ENCODE data around the gene LPP. TPM values are rescaled to one million over a fixed set of nuclear protein-coding genes. Genes with fewer than 3 reads are reported as not detected.

The LPP gene
- total and polyA plus RNA-seq, 2 of the 4 experiments (the other 2 are of a cell fraction): 16.0 to 130 TPM

GRCh38 chr3:188698436-188698835 lies 544.5 kb downstream of the LPP start:
- H3K18ac ChIP-seq (ENCODE audit: low read depth, low read length): no peak overlapping the region
- peaks cover 6% of the 10 kb centered on the region for H3K9me1 ChIP-seq (ENCODE audit: insufficient read depth, low read length)
- TF ChIP-seq FOS (IDR thresholded peaks at IDR 0.05; ENCODE audit: low read depth, low read length): no peak
- TF ChIP-seq CHD1 (IDR thresholded peaks at IDR 0.05; ENCODE audit: low read depth, low read length): no peak
- TF ChIP-seq POLR2A (IDR thresholded peaks at IDR 0.05; ENCODE audit: low read depth, low read length): no peak
- no peak for TF ChIP-seq NFE2L2 (IDR thresholded peaks at IDR 0.05; ENCODE audit: low read depth, low read length)
- TF ChIP-seq USF2 (IDR thresholded peaks at IDR 0.05; ENCODE audit: low read depth, low read length): no peak
- TF ChIP-seq MAZ (IDR thresholded peaks at IDR 0.05; ENCODE audit: borderline replicate concordance, low read depth, low read length): no peak
- TF ChIP-seq CTCF (conservative IDR thresholded peaks at IDR 0.05; ENCODE audit: low read depth, low read length): no peak
- no peak for TF ChIP-seq BHLHE40 (IDR thresholded peaks at IDR 0.05; ENCODE audit: low read depth, low read length)
- H3K36me3 ChIP-seq (ENCODE audit: control insufficient read depth, insufficient read depth, low read length): 0 out of 2 replicates have a peak, but pooled peaks cover 2% of the 10 kb centered on the region
- H2BK15ac ChIP-seq (ENCODE audit: low read depth, low read length): no peak overlapping the region
- H3K4me1 ChIP-seq (ENCODE audit: control insufficient read depth, insufficient read depth, low read length): no peaks in the 10 kb centered on the region; the same call in 1 of the 2 replicates
- H3K4me3 ChIP-seq (ENCODE audit: insufficient read depth, low read depth, low read length): no peak overlapping the region
- dilution Hi-C loops (cut with HindIII; ENCODE audit: low sequenced_read_pairs, unreplicated experiment) (no loop called here), intact Hi-C loops (cut with micrococcal nuclease) (no loop called here), in situ Hi-C loops (cut with MboI; ENCODE audit: low sequenced_read_pairs) (loop anchor here (25.0 kb wide), 1 partner anchor 961 kb away; the partner anchor contains the start of gene BCL6)
- H3K4ac ChIP-seq (ENCODE audit: low read depth, low read length): no peak overlapping the region
- no peak overlapping the region for H4K5ac ChIP-seq (ENCODE audit: low read depth, low read length)
- no peak overlapping the region for H2BK5ac ChIP-seq (ENCODE audit: low read depth, low read length, poor library complexity, severe bottlenecking)
- no peak overlapping the region for H2BK120ac ChIP-seq (ENCODE audit: low read depth, low read length)
- no peak overlapping the region for H3K14ac ChIP-seq (replicated peaks; ENCODE audit: low read depth, low read length)
- H3K23ac ChIP-seq (ENCODE audit: low read depth, low read length): no peak overlapping the region
- H4K8ac ChIP-seq (ENCODE audit: low read depth in 2 of 2, low read length in 2 of 2): no peak overlapping the region
- WGBS, 2 experiments (ENCODE audit: extremely low coverage in 2 of 2, insufficient read length in 1 of 2): no CpG with 5 or more reads among the region's 12 CpGs
- H2BK20ac ChIP-seq (ENCODE audit: low read depth, low read length): no peak overlapping the region
- no peaks in the 10 kb centered on the region for H3K9me3 ChIP-seq (ENCODE audit: control insufficient read depth, insufficient read depth, low read length)
- ChIA-PET CTCF (no interaction called here), POLR2A (ENCODE audit: unreplicated experiment) (no interaction called here)
- H2AFZ ChIP-seq (replicated peaks; ENCODE audit: low read length, poor library complexity): no peak overlapping the region
- no peak overlapping the region for H4K91ac ChIP-seq (ENCODE audit: insufficient read depth, low read depth, low read length)
- H3K4me2 ChIP-seq (ENCODE audit: low read depth, low read length): no peak overlapping the region
- H3K56ac ChIP-seq (ENCODE audit: extremely low read depth, insufficient read depth, low read length): no peak overlapping the region
- peaks cover 32 to 65% of the 10 kb centered on the region in 2 experiments for H3K79me1 ChIP-seq (ENCODE audit: low read depth in 1 of 2, low read length in 2 of 2)
- peaks cover 10% of the 10 kb centered on the region; the same call in 1 of the 2 replicates for H4K20me1 ChIP-seq (ENCODE audit: insufficient read depth, low read length)
- H3K9ac ChIP-seq (ENCODE audit: low read depth, low read length): no peak overlapping the region
- no peaks in the 10 kb centered on the region for H3K27me3 ChIP-seq (ENCODE audit: control insufficient read depth, insufficient read depth, low read length)
- no peak overlapping the region for H2AK5ac ChIP-seq (ENCODE audit: low read depth, low read length)
- no peak for DNase-seq
- ATAC-seq (ENCODE audit: low read depth): no peak
- H3K27ac ChIP-seq (ENCODE audit: insufficient read depth, low read length): no peak overlapping the region
- BruUV-seq (replicated peaks): no TSS peak
- H2AK9ac ChIP-seq (replicated peaks; ENCODE audit: low read depth, low read length, poor library complexity): no peak overlapping the region
